ENCODE measurements around the gene TMEFF1. TPM values are rescaled to one million over a fixed set of nuclear protein-coding genes. Genes with fewer than 3 reads are reported as not detected.

TMEFF1 gene
- total RNA-seq, 1 donor = not detected

- H3K4me3 ChIP-seq (ENCODE audit: low read length) = no peak overlapping the region
- no peaks in the 10 kb centered on the region for H3K9me3 ChIP-seq (ENCODE audit: low read depth, low read length)
- no peaks in the 10 kb centered on the region for H3K27me3 ChIP-seq (ENCODE audit: insufficient read depth, low read length)
- no peaks in the 10 kb centered on the region for H3K4me1 ChIP-seq (ENCODE audit: insufficient read depth, low read length)
Measured at GRCh38 chr9:100589582-100589981, 116.6 kb downstream of the TMEFF1 start.

- no peak overlapping the region for H3K4me3 ChIP-seq (ENCODE audit: low read length)
- no peaks in the 10 kb centered on the region for H3K4me1 ChIP-seq (ENCODE audit: insufficient read depth, low read length)
- H3K27me3 ChIP-seq (ENCODE audit: insufficient read depth, low read length) = no peaks in the 10 kb centered on the region
Measured at GRCh38 chr9:100590481-100590880, 117.5 kb downstream of the TMEFF1 start.

GRCh38 chr9:100591139-100591538 is 118.2 kb downstream of the TMEFF1 start:
- Histone ChIP-seq H3K4me3 (ENCODE audit: low read length) (no peak overlapping the region), H3K27me3 (ENCODE audit: insufficient read depth, low read length) (no peaks in the 10 kb centered on the region), H3K4me1 (ENCODE audit: insufficient read depth, low read length) (no peaks in the 10 kb centered on the region), H3K9me3 (ENCODE audit: low read depth, low read length) (no peaks in the 10 kb centered on the region)

More at GRCh38 chr9:100590481-100590880, 117.5 kb downstream of the TMEFF1 start:
- H3K9me3 ChIP-seq (ENCODE audit: low read depth, low read length) = no peaks in the 10 kb centered on the region

GRCh38 chr9:100591639-100592412 is 118.9 kb downstream of the TMEFF1 start:
- Histone ChIP-seq H3K4me3 (ENCODE audit: low read length) (no peak overlapping the region), H3K4me1 (ENCODE audit: insufficient read depth, low read length) (no peaks in the 10 kb centered on the region), H3K27me3 (ENCODE audit: insufficient read depth, low read length) (no peaks in the 10 kb centered on the region), H3K9me3 (ENCODE audit: low read depth, low read length) (no peaks in the 10 kb centered on the region)

- H3K9me3 ChIP-seq (ENCODE audit: low read depth, low read length) = no peaks in the 10 kb centered on the region
- no peak overlapping the region for H3K4me3 ChIP-seq (ENCODE audit: low read length)
- no peaks in the 10 kb centered on the region for H3K27me3 ChIP-seq (ENCODE audit: insufficient read depth, low read length)
- H3K4me1 ChIP-seq (ENCODE audit: insufficient read depth, low read length) = peaks cover 12% of the 10 kb centered on the region
Measured at GRCh38 chr9:100595391-100596199, 122.6 kb downstream of the TMEFF1 start.

- no peak overlapping the region for H3K4me3 ChIP-seq (ENCODE audit: low read length)
- H3K4me1 ChIP-seq (ENCODE audit: insufficient read depth, low read length) = peaks cover 12% of the 10 kb centered on the region
- no peaks in the 10 kb centered on the region for H3K27me3 ChIP-seq (ENCODE audit: insufficient read depth, low read length)
- no peaks in the 10 kb centered on the region for H3K9me3 ChIP-seq (ENCODE audit: low read depth, low read length)
Measured at GRCh38 chr9:100597236-100597635, 124.3 kb downstream of the TMEFF1 start.

- Histone ChIP-seq H3K9me3 (ENCODE audit: low read depth, low read length) (no peaks in the 10 kb centered on the region), H3K4me1 (ENCODE audit: insufficient read depth, low read length) (peaks cover 12% of the 10 kb centered on the region), H3K4me3 (ENCODE audit: low read length) (peak overlapping the region; percentile 20), H3K27me3 (ENCODE audit: insufficient read depth, low read length) (no peaks in the 10 kb centered on the region)
Measured at GRCh38 chr9:100598641-100599145, 125.7 kb downstream of the TMEFF1 start.

- H3K4me3 ChIP-seq (ENCODE audit: low read length) = no peak overlapping the region
- no peaks in the 10 kb centered on the region for H3K27me3 ChIP-seq (ENCODE audit: insufficient read depth, low read length)
- no peaks in the 10 kb centered on the region for H3K9me3 ChIP-seq (ENCODE audit: low read depth, low read length)
- peaks cover 12% of the 10 kb centered on the region for H3K4me1 ChIP-seq (ENCODE audit: insufficient read depth, low read length)
Measured at GRCh38 chr9:100600521-100601079, 127.7 kb downstream of the TMEFF1 start.

- Histone ChIP-seq H3K4me3 (ENCODE audit: low read length) (no peak overlapping the region), H3K27me3 (ENCODE audit: insufficient read depth, low read length) (no peaks in the 10 kb centered on the region), H3K4me1 (ENCODE audit: insufficient read depth, low read length) (peaks cover 12% of the 10 kb centered on the region), H3K9me3 (ENCODE audit: low read depth, low read length) (no peaks in the 10 kb centered on the region)
Measured at GRCh38 chr9:100601216-100601615, 128.3 kb downstream of the TMEFF1 start.

- no peak overlapping the region for H3K4me3 ChIP-seq (ENCODE audit: low read length)
- H3K27me3 ChIP-seq (ENCODE audit: insufficient read depth, low read length) = no peaks in the 10 kb centered on the region
- peaks cover 12% of the 10 kb centered on the region for H3K4me1 ChIP-seq (ENCODE audit: insufficient read depth, low read length)
- no peaks in the 10 kb centered on the region for H3K9me3 ChIP-seq (ENCODE audit: low read depth, low read length)
Measured at GRCh38 chr9:100602342-100602801, 129.4 kb downstream of the TMEFF1 start.

- no peaks in the 10 kb centered on the region for H3K4me1 ChIP-seq (ENCODE audit: insufficient read depth, low read length)
- H3K27me3 ChIP-seq (ENCODE audit: insufficient read depth, low read length) = no peaks in the 10 kb centered on the region
- no peak overlapping the region for H3K4me3 ChIP-seq (ENCODE audit: low read length)
- H3K9me3 ChIP-seq (ENCODE audit: low read depth, low read length) = no peaks in the 10 kb centered on the region
Measured at GRCh38 chr9:100605405-100605804, 132.5 kb downstream of the TMEFF1 start.

- Histone ChIP-seq H3K4me3 (ENCODE audit: low read length) (no peak overlapping the region), H3K9me3 (ENCODE audit: low read depth, low read length) (no peaks in the 10 kb centered on the region), H3K4me1 (ENCODE audit: insufficient read depth, low read length) (no peaks in the 10 kb centered on the region), H3K27me3 (ENCODE audit: insufficient read depth, low read length) (no peaks in the 10 kb centered on the region)
Measured at GRCh38 chr9:100619194-100619593, 146.2 kb downstream of the TMEFF1 start.

- no peak overlapping the region for H3K4me3 ChIP-seq (ENCODE audit: low read length)
- H3K27me3 ChIP-seq (ENCODE audit: insufficient read depth, low read length) = no peaks in the 10 kb centered on the region
- no peaks in the 10 kb centered on the region for H3K4me1 ChIP-seq (ENCODE audit: insufficient read depth, low read length)
- no peaks in the 10 kb centered on the region for H3K9me3 ChIP-seq (ENCODE audit: low read depth, low read length)
Measured at GRCh38 chr9:100619665-100620064, 146.7 kb downstream of the TMEFF1 start.

GRCh38 chr9:100623969-100624368 is 151.0 kb downstream of the TMEFF1 start:
- Histone ChIP-seq H3K4me1 (ENCODE audit: insufficient read depth, low read length) (no peaks in the 10 kb centered on the region), H3K27me3 (ENCODE audit: insufficient read depth, low read length) (no peaks in the 10 kb centered on the region), H3K4me3 (ENCODE audit: low read length) (no peak overlapping the region), H3K9me3 (ENCODE audit: low read depth, low read length) (no peaks in the 10 kb centered on the region)

- no peak overlapping the region for H3K4me3 ChIP-seq (ENCODE audit: low read length)
- no peaks in the 10 kb centered on the region for H3K4me1 ChIP-seq (ENCODE audit: insufficient read depth, low read length)
- H3K9me3 ChIP-seq (ENCODE audit: low read depth, low read length) = no peaks in the 10 kb centered on the region
- H3K27me3 ChIP-seq (ENCODE audit: insufficient read depth, low read length) = no peaks in the 10 kb centered on the region
Measured at GRCh38 chr9:100626949-100627348, 154.0 kb downstream of the TMEFF1 start.

Measured in mononuclear cell (primary cell).